ENCODE results near the gene MYL6. TPM values are rescaled to one million over a fixed set of nuclear protein-coding genes. Genes with fewer than 3 reads are reported as not detected.
"Not testable (repeated sequence)": the region's sequence is repeated elsewhere in the genome, so short reads cannot be mapped to it uniquely, and the experiment has no call there.

The MYL6 gene
- total and polyA plus RNA-seq, 2 experiments from 2014 or later: 2,662 to 3,948 TPM

GRCh38 chr12:56153678-56154065 lies 4.5 kb upstream of the MYL6 start:
- H3K4me1 ChIP-seq (ENCODE audit: insufficient read depth): peaks cover 16% of the 10 kb centered on the region
- peaks cover 20% of the 10 kb centered on the region for H3F3A ChIP-seq (ENCODE audit: insufficient read depth)
- peaks cover 25% of the 10 kb centered on the region for H3K79me2 ChIP-seq (ENCODE audit: insufficient read depth)
- H3K9me2 ChIP-seq (ENCODE audit: insufficient read depth): no peaks in the 10 kb centered on the region
- WGBS, 2 experiments (ENCODE audit: low coverage in 1 of 2, low lambda C conversion rate in 2 of 2, missing lambda C conversion rate in 2 of 2): 72 to 83% methylated on average over 5 of the region's 5 CpGs
- H3K4me3 ChIP-seq: no peak overlapping the region
- no peak overlapping the region for H3K4me2 ChIP-seq (ENCODE audit: unreplicated experiment)
- no peaks in the 10 kb centered on the region for H3K9me3 ChIP-seq (ENCODE audit: low read depth)
- no peak overlapping the region for H3K27ac ChIP-seq
- no peaks in the 10 kb centered on the region for H4K20me1 ChIP-seq (ENCODE audit: insufficient read depth)
- DNase-seq: no peak
- in situ Hi-C loops (cut with MboI): no loop called here
- no peak for TF ChIP-seq EZH2phosphoT487 (IDR thresholded peaks at IDR 0.05; ENCODE audit: insufficient read depth, low read depth)
- TF ChIP-seq EZH2 (IDR thresholded peaks at IDR 0.05; ENCODE audit: insufficient read depth, poor library complexity, severe bottlenecking): no peak
- no peaks in the 10 kb centered on the region for H3K27me3 ChIP-seq (replicated peaks; ENCODE audit: insufficient read depth)
- peak overlapping the region; percentile 82; the same call in 1 of the 2 replicates for H3K9ac ChIP-seq
- H2AFZ ChIP-seq: no peak overlapping the region
- H3K36me3 ChIP-seq (ENCODE audit: low read depth): no peaks in the 10 kb centered on the region

- H3F3A ChIP-seq (ENCODE audit: insufficient read depth): peaks cover 26% of the 10 kb centered on the region
- H3K9me3 ChIP-seq (ENCODE audit: low read depth): no peaks in the 10 kb centered on the region
- H2AFZ ChIP-seq: no peak overlapping the region
- no peak overlapping the region for H3K4me2 ChIP-seq (ENCODE audit: unreplicated experiment)
- H3K27ac ChIP-seq: no peak overlapping the region
- DNase-seq: no peak
- H3K4me1 ChIP-seq (ENCODE audit: insufficient read depth): peaks cover 16% of the 10 kb centered on the region
- TF ChIP-seq EZH2 (IDR thresholded peaks at IDR 0.05; ENCODE audit: insufficient read depth, poor library complexity, severe bottlenecking): no peak
- no peak overlapping the region for H3K4me3 ChIP-seq
- H3K79me2 ChIP-seq (ENCODE audit: insufficient read depth): peaks cover 31% of the 10 kb centered on the region
- no peak overlapping the region for H3K9ac ChIP-seq
- H4K20me1 ChIP-seq (ENCODE audit: insufficient read depth): 0 out of 2 replicates have a peak, but pooled peaks cover under 1% of the 10 kb centered on the region
- 100% methylated on average over 1 of the region's 1 CpG for WGBS, 2 experiments (ENCODE audit: low coverage in 1 of 2, low lambda C conversion rate in 2 of 2, missing lambda C conversion rate in 2 of 2)
- in situ Hi-C loops (cut with MboI): no loop called here
- no peaks in the 10 kb centered on the region for H3K36me3 ChIP-seq (ENCODE audit: low read depth)
- H3K9me2 ChIP-seq (ENCODE audit: insufficient read depth): no peaks in the 10 kb centered on the region
- no peaks in the 10 kb centered on the region for H3K27me3 ChIP-seq (replicated peaks; ENCODE audit: insufficient read depth)
These were observed 3.9 kb upstream of the MYL6 start for GRCh38 chr12:56154246-56154771.

- no peaks in the 10 kb centered on the region for H3K9me2 ChIP-seq (ENCODE audit: insufficient read depth)
- H3K9me3 ChIP-seq (ENCODE audit: low read depth): no peaks in the 10 kb centered on the region
- H3K27me3 ChIP-seq (replicated peaks; ENCODE audit: insufficient read depth): no peaks in the 10 kb centered on the region
- DNase-seq: no peak
- no peak overlapping the region for H2AFZ ChIP-seq
- in situ Hi-C loops (cut with MboI): no loop called here
- no peak overlapping the region for H3K4me3 ChIP-seq
- 0 out of 2 replicates have a peak, but pooled peaks cover 3% of the 10 kb centered on the region for H4K20me1 ChIP-seq (ENCODE audit: insufficient read depth)
- 78 to 84% methylated on average over 5 of the region's 5 CpGs for WGBS, 2 experiments (ENCODE audit: low coverage in 1 of 2, low lambda C conversion rate in 2 of 2, missing lambda C conversion rate in 2 of 2)
- peaks cover 31% of the 10 kb centered on the region for H3F3A ChIP-seq (ENCODE audit: insufficient read depth)
- H3K4me1 ChIP-seq (ENCODE audit: insufficient read depth): peaks cover 18% of the 10 kb centered on the region
- no peak overlapping the region for H3K9ac ChIP-seq
- H3K79me2 ChIP-seq (ENCODE audit: insufficient read depth): peaks cover 37% of the 10 kb centered on the region
- H3K27ac ChIP-seq: no peak overlapping the region
- no peak overlapping the region for H3K4me2 ChIP-seq (ENCODE audit: unreplicated experiment)
- peaks cover 3% of the 10 kb centered on the region for H3K36me3 ChIP-seq (ENCODE audit: low read depth)
- no peak for TF ChIP-seq EZH2 (IDR thresholded peaks at IDR 0.05; ENCODE audit: insufficient read depth, poor library complexity, severe bottlenecking)
- no peak for TF ChIP-seq EZH2phosphoT487 (IDR thresholded peaks at IDR 0.05; ENCODE audit: insufficient read depth, low read depth)
These were observed 3.3 kb upstream of the MYL6 start for GRCh38 chr12:56154818-56155217.

GRCh38 chr12:56155256-56155845 lies 2.8 kb upstream of the MYL6 start:
- TF ChIP-seq EZH2 (IDR thresholded peaks at IDR 0.05; ENCODE audit: insufficient read depth, poor library complexity, severe bottlenecking) (no peak), EZH2phosphoT487 (IDR thresholded peaks at IDR 0.05; ENCODE audit: insufficient read depth, low read depth) (no peak)
- H3K9me2 ChIP-seq (ENCODE audit: insufficient read depth): no peaks in the 10 kb centered on the region
- H2AFZ ChIP-seq: no peak overlapping the region
- H3K27ac ChIP-seq: no peak overlapping the region
- H3K9me3 ChIP-seq (ENCODE audit: low read depth): no peaks in the 10 kb centered on the region
- peaks cover 23% of the 10 kb centered on the region for H3K4me1 ChIP-seq (ENCODE audit: insufficient read depth)
- H3K4me3 ChIP-seq: no peak overlapping the region
- H3K27me3 ChIP-seq (replicated peaks; ENCODE audit: insufficient read depth): no peaks in the 10 kb centered on the region
- H3K79me2 ChIP-seq (ENCODE audit: insufficient read depth): peaks cover 42% of the 10 kb centered on the region
- no peak overlapping the region for H3K9ac ChIP-seq
- no peak for DNase-seq
- H3F3A ChIP-seq (ENCODE audit: insufficient read depth): peaks cover 37% of the 10 kb centered on the region
- in situ Hi-C loops (cut with MboI): no loop called here
- 0 out of 2 replicates have a peak, but pooled peaks cover 3% of the 10 kb centered on the region for H4K20me1 ChIP-seq (ENCODE audit: insufficient read depth)
- H3K36me3 ChIP-seq (ENCODE audit: low read depth): peaks cover 9% of the 10 kb centered on the region
- WGBS, 2 experiments (ENCODE audit: low coverage in 1 of 2, low lambda C conversion rate in 2 of 2, missing lambda C conversion rate in 2 of 2): 92 to 94% methylated on average over 11 of the region's 11 CpGs
- H3K4me2 ChIP-seq (ENCODE audit: unreplicated experiment): no peak overlapping the region

- H3K4me3 ChIP-seq: peak overlapping the region; percentile 72
- H3K27me3 ChIP-seq (replicated peaks; ENCODE audit: insufficient read depth); H3K9me2 ChIP-seq (ENCODE audit: insufficient read depth); in situ Hi-C loops (cut with MboI); H4K20me1 ChIP-seq (ENCODE audit: insufficient read depth); H3K36me3 ChIP-seq (ENCODE audit: low read depth); H3K9me3 ChIP-seq (ENCODE audit: low read depth): not testable (repeated sequence)
- WGBS, 2 experiments (ENCODE audit: low coverage in 1 of 2, low lambda C conversion rate in 2 of 2, missing lambda C conversion rate in 2 of 2): 77 to 80% methylated on average over 21 of the region's 21 CpGs
- peak overlapping the region; percentile 70 for H3K9ac ChIP-seq
- peak; percentile 56 for DNase-seq
- peak overlapping the region; percentile 81 for H3K4me2 ChIP-seq (ENCODE audit: unreplicated experiment)
- H3K27ac ChIP-seq: peak overlapping the region; percentile 69
- peaks cover 55% of the 10 kb centered on the region for H3K79me2 ChIP-seq (ENCODE audit: insufficient read depth)
- peaks cover 20% of the 10 kb centered on the region for H3K4me1 ChIP-seq (ENCODE audit: insufficient read depth)
- H2AFZ ChIP-seq: peak overlapping the region; percentile 78
- peaks cover 47% of the 10 kb centered on the region for H3F3A ChIP-seq (ENCODE audit: insufficient read depth)
These were observed 1.5 kb upstream of the MYL6 start for GRCh38 chr12:56156464-56157200.

Data from GM23248 (cell line).